D341Med (cell line): ENCODE data around the gene ABCA7.

Source experiments
- DNase-seq: peaks from one replicate; pipeline ENCODE4 v3.0.0; 2012; ENCODE audit warnings: low spot score

ABCA7 gene

DNA sequence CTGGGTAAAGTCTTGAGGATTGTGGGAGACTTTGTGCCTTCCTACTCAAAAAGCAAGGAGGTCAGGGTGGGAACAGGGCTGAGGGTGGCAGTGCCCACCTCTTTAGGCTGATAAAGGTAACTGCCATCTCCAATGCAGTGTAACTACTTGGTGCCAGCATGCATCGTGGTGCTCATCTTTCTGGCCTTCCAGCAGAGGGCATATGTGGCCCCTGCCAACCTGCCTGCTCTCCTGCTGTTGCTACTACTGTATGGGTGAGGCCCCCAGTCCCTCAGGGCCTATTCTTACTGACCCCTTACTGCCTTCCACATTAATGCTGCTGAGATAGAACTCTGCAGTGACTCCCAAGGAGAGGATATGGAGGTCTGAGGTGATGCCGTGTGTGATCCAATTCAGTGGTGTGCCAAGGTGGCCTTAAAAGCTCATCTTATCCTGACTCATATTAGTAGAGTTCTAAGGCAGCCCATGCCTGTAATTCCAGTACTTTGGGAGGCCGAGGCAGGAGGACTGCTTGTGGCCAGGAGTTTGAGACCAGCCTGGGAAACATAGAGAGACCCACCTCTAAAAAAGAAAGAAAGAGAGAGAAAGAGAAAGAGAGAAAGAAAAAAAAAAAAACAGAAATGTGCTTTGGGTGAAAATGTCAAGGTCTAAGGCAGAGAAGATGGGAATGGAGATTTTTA is 17.4 kb downstream of the ABCA7 start:
- no peak for DNase-seq

DNA sequence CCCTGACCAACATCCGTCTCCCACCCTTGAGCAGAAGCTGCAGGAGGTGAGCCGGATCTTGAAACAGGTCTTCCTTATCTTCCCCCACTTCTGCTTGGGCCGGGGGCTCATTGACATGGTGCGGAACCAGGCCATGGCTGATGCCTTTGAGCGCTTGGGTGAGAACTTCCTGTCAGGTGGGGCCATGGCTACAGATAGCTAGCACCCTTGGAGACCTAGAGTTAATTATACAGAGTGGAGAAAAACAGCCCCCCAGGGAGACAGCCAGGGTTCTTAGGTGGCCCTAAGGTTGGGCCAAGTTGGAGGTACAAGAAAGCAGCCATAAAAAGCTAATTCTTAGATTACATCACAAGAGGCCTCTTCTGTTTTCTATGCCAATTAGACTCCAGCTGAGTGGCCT is 18.2 kb downstream of the ABCA7 start:
- no peak for DNase-seq

DNA sequence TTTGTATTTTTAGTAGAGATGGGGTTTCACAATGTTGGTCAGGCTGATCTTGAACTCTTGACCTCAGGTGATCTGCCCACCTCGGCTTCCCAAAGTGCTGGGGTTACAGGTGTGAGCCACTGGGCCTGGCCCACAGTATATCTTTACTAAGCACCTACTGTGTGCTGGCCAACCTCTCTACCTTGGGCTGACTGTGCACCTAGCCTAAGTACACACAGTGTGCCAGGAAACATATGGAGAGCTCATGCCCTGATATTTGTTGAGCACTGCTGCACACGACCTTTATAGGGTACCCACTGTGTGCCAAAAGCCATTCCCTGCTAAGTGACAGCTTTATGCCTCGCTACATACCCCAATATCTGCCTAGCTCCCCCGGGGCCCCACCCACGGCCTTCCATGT is 20.8 kb downstream of the ABCA7 start:
- DNase-seq = no peak

DNA sequence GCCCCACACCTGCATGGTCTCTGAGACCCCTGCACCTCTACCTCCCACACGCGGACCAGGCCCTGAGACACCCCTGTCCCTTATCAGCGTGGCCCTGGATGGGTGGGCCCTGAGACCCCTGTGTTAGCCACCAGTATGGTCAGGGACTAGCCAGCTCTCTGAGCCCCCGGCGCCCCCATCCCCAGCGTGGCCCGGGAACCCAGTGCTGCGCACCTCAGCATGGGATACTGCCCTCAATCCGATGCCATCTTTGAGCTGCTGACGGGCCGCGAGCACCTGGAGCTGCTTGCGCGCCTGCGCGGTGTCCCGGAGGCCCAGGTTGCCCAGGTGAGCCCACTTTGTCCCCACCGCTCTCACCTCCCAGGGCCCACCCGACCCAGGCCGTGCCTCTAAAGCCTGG is 22.1 kb downstream of the ABCA7 start:
- DNase-seq = no peak

DNA sequence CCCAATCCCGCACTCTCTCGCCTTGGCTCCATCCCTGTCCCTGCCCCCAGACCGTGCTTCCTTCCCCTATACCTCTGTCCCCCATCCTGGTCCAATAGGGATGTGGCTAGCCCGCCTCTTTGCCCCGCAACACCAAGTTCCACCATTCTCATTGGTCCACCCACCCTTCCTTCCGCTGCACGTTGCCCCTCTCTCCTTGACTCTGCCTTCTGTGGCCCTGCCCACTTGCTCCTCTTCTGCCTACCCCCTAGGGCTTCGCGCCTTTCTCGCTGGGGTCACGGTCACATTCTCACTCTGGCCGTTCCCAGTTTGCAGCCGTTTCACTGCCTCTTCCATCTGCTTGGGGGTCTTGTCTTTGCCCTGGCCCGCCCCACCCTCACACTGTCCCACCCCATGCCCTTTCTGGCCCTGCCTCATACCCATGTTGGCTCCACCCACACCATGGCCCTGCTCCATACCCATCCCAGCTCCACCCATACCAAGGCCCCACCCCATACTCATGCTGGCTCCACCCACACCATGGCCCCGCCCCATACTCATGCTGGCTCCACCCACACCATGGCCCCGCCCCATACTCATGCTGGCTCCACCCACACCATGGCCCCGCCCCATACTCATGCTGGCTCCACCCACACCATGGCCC is 22.6 kb downstream of the ABCA7 start:
- DNase-seq = no peak

DNA sequence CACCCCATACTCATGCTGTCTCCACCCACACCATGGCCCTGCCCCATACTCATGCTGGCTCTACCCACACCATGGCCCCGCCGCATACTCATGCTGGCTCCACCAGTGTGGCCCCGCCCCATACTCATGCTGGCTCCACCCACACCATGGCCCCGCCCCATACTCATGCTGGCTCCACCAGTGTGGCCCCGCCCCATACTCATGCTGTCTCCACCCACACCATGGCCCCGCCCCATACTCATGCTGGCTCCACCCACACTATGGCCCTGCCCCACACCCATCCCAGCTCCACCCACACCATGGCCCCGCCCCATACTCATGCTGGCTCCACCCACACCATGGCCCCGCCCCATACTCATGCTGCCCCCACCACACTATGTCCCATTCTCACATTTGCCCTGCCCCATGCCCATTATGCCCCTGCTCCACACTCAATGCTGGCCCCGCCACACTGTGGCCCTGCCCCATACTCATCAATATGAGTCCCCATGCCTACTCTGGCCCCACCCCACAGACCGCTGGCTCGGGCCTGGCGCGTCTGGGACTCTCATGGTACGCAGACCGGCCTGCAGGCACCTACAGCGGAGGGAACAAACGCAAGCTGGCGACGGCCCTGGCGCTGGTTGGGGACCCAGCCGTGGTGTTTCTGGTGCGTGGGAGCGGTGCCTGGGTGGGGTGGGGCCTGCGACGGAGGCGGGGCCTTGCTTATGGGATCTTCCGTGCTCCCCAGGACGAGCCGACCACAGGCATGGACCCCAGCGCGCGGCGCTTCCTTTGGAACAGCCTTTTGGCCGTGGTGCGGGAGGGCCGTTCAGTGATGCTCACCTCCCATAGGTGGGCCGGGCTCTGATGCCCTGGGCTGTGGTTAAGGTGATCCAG is 23.4 kb downstream of the ABCA7 start:
- DNase-seq = no peak

DNA sequence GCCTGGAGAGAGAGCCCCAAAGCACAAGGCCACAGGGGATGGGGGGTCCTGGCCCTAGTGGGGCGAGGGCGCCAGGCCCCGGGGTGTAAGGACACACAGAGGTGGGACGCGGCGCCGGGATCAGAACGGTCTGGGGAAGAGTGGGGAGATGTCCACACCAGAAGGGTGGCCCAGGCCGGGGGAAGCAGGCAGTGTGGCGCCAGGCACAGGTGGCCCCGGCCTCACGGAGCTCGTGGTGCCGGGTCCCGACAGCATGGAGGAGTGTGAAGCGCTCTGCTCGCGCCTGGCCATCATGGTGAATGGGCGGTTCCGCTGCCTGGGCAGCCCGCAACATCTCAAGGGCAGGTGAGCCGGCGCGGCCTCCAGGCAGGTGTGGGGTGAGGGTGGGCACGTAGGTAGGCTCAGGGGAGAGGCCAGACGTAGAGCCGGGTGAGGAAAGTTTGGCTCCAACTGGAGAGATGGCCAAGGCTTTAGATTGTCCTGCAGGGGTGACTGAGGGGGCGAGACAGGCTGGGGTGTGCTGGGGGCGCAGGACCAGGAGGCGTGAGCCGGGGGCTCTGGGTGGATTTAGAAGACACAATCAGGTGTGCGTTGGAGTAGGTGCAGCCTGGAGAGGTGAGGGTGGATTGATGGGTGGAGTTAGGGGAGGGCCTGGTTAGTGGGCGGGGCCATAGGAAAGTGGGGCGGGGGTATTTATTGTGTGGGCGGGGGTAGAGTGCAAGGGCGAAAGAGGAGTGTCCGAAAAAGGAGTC is 24.2 kb downstream of the ABCA7 start:
- no peak for DNase-seq

DNA sequence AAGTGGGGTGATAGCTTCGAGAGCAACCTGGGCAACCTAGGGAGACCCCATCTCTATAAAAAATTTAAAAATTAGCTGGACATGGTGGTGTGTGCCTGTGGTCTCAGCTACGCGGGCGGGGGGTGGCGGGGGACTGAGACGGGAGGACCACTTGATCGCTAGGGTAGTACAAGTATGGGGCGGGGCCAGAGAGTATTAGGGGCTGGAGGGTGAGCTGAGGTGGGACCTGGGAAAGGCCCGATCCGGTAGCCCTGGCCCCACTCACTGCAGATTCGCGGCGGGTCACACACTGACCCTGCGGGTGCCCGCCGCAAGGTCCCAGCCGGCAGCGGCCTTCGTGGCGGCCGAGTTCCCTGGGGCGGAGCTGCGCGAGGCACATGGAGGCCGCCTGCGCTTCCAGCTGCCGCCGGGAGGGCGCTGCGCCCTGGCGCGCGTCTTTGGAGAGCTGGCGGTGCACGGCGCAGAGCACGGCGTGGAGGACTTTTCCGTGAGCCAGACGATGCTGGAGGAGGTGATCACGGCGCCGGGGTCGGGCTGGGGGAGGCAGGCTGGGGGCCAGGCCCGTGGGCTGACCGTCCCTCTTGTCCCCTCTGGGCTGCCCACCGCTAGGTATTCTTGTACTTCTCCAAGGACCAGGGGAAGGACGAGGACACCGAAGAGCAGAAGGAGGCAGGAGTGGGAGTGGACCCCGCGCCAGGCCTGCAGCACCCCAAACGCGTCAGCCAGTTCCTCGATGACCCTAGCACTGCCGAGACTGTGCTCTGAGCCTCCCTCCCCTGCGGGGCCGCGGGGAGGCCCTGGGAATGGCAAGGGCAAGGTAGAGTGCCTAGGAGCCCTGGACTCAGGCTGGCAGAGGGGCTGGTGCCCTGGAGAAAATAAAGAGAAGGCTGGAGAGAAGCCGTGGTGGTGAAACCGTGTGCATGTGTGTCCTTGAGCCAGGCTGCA is 25.0 kb downstream of the ABCA7 start:
- DNase-seq = peak; percentile 90

DNA sequence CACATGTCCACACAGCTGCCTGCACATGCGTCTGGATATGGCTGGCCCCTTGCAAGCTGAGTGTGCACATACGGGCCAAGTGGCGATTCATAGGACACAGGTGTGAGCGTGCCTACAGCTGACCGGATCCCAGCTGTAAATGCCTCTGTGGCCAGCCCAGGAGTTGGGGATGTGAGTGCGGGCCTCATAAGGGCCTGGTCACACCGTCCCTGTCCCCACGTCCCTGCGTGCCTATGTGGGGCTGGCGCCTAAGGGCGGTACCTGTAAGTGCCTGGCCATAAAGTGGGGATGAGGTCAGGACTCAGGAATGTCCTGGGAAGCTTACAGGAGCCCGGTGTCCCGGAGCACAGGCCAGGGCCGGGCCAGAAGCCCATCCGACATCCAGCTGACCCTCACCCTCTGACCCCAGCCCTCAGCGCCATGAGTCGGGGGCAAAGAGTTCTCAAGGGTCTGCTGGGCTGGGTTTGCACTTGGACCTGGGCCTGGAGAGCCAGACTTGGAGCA is 25.8 kb downstream of the ABCA7 start:
- DNase-seq = no peak

DNA sequence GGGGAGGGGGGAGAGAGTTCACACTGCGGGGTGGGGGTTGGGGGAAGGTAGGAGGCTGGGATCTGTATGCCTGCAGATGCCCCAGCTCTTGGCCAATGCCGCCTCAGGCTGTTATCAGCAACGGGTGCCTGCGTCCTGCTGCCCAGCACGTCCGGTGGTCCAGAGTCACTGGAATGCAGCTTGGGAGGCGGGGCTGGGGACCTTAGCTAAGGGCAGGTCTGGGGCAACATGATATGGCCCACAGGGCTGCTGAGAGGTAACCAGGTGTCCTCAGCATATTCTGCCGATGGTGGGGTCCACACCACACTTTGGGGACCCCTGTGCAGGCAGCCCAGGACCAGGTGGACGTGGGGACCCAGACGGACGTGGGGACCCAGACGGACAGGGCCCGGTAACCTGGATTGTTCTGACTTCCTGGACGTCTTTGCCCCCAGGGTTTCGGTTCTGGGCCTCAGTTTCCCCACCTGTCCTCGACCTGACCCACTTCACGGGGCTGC is 26.4 kb downstream of the ABCA7 start:
- no peak for DNase-seq

DNA sequence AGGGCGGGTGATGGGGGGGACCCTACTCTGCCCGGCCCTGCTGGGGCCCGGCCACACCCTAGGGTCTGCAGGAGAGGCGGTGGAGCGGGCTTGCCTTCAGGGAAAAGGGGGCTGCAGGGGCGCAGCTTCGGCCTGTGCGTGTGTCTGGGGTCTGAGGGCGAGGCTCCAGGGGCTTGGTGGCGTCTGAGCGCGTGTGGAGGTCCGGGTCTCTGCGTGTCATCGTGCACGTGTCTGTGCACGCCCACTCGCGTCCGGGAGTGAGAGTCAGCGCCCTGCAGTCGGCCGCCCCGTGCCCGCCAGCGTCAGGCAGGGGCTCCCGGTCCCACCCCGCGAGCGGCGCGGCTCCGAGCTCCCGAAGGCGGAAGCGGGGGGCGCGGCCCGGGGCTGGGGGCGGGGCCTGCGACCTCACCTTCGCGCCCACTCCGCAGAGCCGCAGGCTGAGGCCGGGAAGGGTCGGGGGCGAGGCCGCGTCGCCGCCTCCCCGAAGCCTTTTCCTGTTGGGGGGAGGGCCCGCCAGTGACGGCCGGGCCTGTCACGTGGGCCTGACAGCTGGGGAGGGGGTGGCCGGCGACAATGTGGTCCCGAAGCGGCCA is 26.9 kb downstream of the ABCA7 start, which contains the start of gene ARHGAP45:
TSS of gene ARHGAP45 (plus strand) at position 420 of the 593 bp plus-strand sequence. CDS start 239 bp downstream, outside the sequence.
- peak; percentile 64 for DNase-seq

DNA sequence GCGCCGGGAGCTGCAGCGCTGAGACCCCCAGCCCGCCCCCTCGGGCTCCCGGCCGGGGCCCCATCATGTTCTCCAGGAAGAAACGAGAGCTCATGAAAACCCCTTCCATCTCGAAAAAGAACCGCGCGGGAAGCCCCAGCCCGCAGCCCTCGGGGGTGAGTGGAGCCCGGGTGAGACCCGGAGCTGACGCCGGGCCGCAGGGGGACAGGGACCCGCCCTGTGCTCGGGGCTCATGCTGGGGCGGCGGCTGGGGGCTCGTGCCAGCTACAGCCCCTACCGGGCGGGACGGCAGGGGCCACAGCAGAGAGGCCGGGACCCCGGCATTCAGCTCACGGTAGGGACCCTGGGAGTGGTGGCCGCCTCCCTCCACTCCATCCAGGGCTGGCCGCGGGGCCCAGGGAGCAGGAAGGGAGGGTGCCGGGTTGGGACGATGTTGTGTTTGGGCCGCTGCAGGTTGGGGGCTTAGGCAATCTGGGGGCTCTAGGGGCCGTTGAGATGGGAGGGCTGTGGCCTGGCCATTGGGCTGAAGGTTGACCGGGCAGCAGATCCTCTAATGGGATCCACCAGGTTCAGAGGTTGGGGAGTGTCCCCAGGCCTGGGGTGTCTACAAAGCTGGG is 27.5 kb downstream of the ABCA7 start:
- peak; percentile 57 for DNase-seq

DNA sequence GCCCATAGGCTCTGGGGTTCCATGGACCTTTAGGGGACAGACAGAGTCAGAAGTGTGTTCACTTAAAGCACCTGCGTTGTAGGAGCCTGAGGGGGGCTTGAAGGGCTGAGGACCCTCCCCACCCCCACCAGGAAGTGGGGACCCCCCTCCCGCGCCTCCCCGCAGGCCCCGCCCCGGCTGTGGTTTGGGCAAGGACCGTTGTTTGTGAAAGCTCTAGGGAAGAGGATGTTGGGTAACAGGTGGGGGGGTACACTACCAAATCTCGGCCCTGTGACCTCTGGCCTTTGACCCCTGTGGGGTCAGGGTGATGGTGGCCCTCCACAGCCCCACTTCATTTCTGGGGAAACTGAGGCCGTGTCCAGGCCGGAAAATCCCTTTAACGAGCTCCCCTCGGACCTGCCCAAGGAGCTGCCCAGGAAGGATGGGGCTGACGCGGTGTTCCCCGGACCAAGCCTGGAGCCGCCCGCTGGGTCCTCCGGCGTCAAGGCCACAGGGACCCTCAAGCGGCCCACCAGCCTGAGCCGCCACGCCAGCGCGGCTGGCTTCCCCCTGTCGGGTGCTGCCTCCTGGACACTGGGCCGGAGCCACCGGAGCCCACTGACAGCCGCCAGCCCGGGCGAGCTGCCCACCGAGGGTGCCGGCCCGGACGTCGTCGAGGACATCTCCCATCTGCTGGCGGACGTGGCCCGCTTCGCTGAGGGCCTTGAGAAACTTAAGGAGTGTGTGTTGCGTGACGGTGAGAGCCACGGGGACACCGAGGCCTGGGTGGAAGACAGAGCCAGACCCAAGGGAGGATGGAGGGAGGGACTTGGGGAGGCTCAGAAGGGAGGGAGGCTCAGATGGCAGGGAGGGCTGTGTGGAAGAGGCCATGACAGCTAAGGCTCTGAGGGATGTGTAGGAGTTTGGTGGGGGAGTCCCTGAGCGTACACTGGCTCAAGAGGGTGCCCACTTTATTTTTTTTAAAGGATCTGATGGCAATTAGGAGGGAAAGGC is 28.4 kb downstream of the ABCA7 start:
- DNase-seq = no peak

DNA sequence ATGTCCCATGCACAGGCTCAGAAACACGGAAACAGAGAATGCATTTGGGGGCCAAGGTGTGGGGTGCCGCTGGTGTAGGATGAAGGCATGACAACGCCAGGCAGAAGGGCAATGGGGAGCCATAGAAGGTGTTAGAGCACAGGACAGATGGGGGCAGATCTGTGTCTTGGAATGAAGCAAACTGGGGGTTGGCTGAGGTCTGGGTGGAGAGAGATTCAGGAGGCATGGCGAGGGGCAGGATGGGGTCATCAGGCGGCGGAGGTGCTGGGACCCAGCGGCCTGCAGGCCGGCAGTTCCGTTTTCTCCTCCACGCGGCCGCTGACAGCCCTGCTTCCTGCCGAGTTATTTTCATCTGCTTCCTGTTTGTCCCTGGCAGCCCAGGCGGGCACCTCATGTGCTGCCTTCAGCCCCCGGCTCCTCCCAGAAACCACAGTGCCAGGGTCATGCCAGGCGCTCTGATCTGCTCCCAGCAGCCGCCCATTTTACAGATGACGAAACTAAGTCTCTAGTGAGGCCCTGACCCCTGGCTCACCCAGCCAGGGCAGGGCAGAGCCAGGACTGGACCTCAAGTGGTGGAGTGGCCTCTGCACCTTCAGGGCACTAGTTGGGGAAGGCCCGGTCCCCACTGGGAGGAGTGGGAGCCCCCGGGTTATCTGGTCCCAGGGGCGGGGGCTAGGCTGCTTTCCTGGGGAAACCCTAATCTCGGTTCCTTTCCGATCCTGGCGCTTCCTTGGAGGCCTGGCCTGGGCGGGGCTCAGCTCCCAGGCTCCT is 29.3 kb downstream of the ABCA7 start:
- no peak for DNase-seq

DNA sequence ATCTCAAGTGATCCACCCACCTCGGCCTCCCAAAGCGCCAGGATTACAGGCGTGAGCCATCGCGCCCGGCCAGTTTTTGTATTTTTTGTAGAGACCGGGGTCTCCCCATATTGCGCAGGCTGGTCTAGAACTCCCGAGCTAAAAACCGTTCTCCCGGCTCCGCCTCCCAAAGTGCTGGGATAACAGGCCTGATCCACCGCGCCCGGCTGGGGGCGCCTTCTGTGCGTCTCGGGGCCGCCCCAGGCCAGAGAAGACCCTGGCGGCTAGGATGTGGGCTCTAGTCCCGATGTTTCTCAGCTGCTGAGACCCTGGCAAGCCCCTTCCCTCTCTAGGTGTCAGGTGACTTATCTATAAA is 30.6 kb downstream of the ABCA7 start:
- no peak for DNase-seq

DNA sequence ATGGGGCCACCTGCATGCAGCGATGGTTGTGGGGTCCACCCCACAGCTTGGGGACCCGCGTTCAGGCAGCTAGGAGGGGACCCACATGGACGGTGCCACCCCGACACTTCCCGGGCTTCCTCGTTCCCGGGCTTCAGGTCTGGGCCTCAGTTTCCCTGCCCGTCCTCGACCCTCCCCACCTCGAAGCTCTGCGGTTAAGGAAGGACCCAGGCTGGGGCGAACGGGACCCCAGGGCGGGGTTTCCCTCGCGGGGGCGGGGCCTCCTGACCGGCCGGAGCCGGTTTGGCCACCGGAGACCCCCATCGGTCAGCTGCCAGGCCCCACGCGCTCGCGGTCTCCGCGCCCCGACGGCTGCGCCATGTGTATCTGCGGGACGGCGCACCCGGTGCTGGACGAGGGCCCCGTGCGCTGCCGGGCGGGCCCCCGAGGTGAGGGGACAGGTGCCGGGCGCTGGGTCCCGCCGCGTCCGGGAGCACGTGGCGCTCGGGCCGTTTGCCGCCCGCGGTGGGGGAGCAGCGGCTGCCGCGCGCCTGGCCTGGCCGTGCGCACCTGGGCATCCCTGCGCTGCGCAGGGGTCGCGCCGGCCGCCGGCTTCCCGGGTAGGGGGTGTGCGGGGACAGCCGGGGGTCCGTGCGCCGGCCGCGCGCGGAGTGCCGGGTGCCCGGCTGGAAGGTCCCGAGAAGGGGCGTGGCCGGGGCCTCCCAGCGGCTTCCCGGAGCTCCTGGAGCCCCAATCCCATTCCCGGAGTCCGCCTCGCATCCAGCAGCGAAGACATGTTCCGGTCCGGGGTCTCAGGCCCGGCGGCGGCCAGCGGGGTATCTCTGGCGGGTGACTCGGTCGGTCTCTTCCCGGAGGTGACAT is 31.3 kb downstream of the ABCA7 start:
- DNase-seq = peak; percentile 74
